Heart left ventricle (tissue), 16 donors: ENCODE data around the gene CHD2. TPM values are rescaled to one million over a fixed set of nuclear protein-coding genes. Genes with fewer than 3 reads are reported as not detected.

Experiments used
- ATAC-seq, 4 donors: fragments of 200-7000 bp; cut with Tn5 transposase; one replicate each; pipeline ENCODE4 v1.9.1; 2020 to 2022; ENCODE audit warnings: moderate library complexity in 4 of 4, mild to moderate bottlenecking in 3 of 4, moderate number of reproducible peaks in 1 of 4
- DNase-seq, 5 donors: peaks; one replicate each; pipeline ENCODE4 v3.0.0-alpha.2; 2020
- H3K27ac ChIP-seq, 12 donors: fragments of 200-600 bp; sonication (generic) in 4 of 12; one replicate each; pipeline versions ENCODE4 v1.5.0 to v1.8.0; 2016 to 2022; ENCODE audit warnings: mild to moderate bottlenecking in 2 of 12
- H3K27me3 ChIP-seq, 9 donors: fragments of 200-600 bp; sonication (generic) in 2 of 9; one replicate each; pipeline versions ENCODE4 v1.5.1 to v1.8.0; 2016 to 2022; ENCODE audit warnings: mild to moderate bottlenecking in 3 of 9
- H3K36me3 ChIP-seq, 9 donors: fragments of 200-600 bp; sonication (generic) in 2 of 9; one replicate each; pipeline versions ENCODE4 v1.5.0 to v1.8.0; 2018 to 2022; ENCODE audit warnings: mild to moderate bottlenecking in 2 of 9
- H3K4me1 ChIP-seq, 12 donors: fragments of 200-600 bp; sonication (generic) in 4 of 12; one replicate each; pipeline versions ENCODE4 v1.5.0 to v1.8.0; 2016 to 2022; ENCODE audit warnings: mild to moderate bottlenecking in 3 of 12
- H3K4me3 ChIP-seq, 12 donors: fragments of 200-600 bp; sonication (generic) in 4 of 12; one replicate each; pipeline versions ENCODE4 v1.5.0 to v1.8.0; 2017 to 2022; ENCODE audit warnings: mild to moderate bottlenecking in 9 of 12, moderate library complexity in 4 of 12
- H3K9me3 ChIP-seq, 12 donors: fragments of 200-600 bp; sonication (generic) in 4 of 12; one replicate each; pipeline versions ENCODE4 v1.5.0 to v1.8.0; 2016 to 2022; ENCODE audit warnings: mild to moderate bottlenecking in 1 of 12
- POLR2A ChIP-seq, 2 donors: fragments of 450-650 bp; IDR thresholded peaks; one replicate each; pipeline ENCODE4 v1.6.1; 2017; ENCODE audit warnings: antibody characterized with exemption in 2 of 2, mild to moderate bottlenecking in 2 of 2, moderate library complexity in 2 of 2
- WGBS, 4 donors: extraction: QIAGEN DNeasy Blood & Tissue Kit in 2 of 4; methylation state at CpG; one replicate each; pipeline versions ENCODE4 v1.1.5 to v1.1.7; 2013 to 2018; 5-methylcytosine and 5-hydroxymethylcytosine counted together
- intact Hi-C, 10 donors: fragments of 100-400 bp; cut with DNase I; formaldehyde crosslinking; loops; one replicate each; pipeline versions ENCODE4 v1.11.1 to v1.14.2; 2022
- polyA plus RNA-seq, 2 donors: library from polyadenylated mRNA; stranded (reverse); fragments of 200-250 nt; gene quantifications; one replicate each; pipeline ENCODE4 v1.2.3, GENCODE V29; 2013
- total RNA-seq, 9 donors: library from RNA; depleted of rRNA in 2 of 9; stranded (reverse); fragments of >200 nt in 2 of 9; fragmentation: NEBNext Ultra II Directional in 3 of 9; extraction: Animal tissue kit (Norgen Biotek cat#: 25700) in 3 of 9; gene quantifications; one replicate each; pipeline versions ENCODE4 v1.1.0 to v1.2.4, GENCODE V29; 2016 to 2023
- TF ChIP-seq, protein P1 (sequence below), 12 donors: fragments of 200-600 bp; sonication (generic) in 4 of 12; IDR thresholded peaks; one replicate each; pipeline versions ENCODE4 v1.5.0 to v1.8.0; 2018 to 2022; ENCODE audit warnings: antibody characterized with exemption in 12 of 12, mild to moderate bottlenecking in 5 of 12
- donor health status: ischemic (EF 13 %, LVEDD 7.1; RV severe dilation, severe dysfunction).
- donor health status: healthy with polysubstance abuse.
- donor health status: DM: no; HTN: yes; CAD: no.
- donor health status: DM: no; HTN: no; CAD: no.
- donor health status: ischemic (EF 25% LVEDD 6.9; RV normal size, moderate dysfunction).
- donor health status: ischemic (EF 25% LVEDD 5.7; RV mildly dilated, moderate dysfunction).
- donor health status: healthy.
- donor health status: DM: yes; HTN: yes; CAD: no.
- donor health status: ischemic (EF 35%, LVEDD 5.7; RV mildly dilated, moderate dysfunction).
- donor health status: nonischemic (EF 11% LVEDD 7.7; RV severe dilation, severe dysfunction).
- donor health status: DM: yes; HTN: yes; CAD: no.
- donor health status: PGD.
- donor health status: ischemic (EF 29% LVEDD 5.4; RV normal size, mild dysfunction).
- donor health status: nonischemic (EF 23%, LVEDD 6.1; RV moderate dilation, normal function).

The CHD2 gene
- total and polyA plus RNA-seq, 11 donors: 23.1 to 76.8 (median 41.6) TPM

DNA sequence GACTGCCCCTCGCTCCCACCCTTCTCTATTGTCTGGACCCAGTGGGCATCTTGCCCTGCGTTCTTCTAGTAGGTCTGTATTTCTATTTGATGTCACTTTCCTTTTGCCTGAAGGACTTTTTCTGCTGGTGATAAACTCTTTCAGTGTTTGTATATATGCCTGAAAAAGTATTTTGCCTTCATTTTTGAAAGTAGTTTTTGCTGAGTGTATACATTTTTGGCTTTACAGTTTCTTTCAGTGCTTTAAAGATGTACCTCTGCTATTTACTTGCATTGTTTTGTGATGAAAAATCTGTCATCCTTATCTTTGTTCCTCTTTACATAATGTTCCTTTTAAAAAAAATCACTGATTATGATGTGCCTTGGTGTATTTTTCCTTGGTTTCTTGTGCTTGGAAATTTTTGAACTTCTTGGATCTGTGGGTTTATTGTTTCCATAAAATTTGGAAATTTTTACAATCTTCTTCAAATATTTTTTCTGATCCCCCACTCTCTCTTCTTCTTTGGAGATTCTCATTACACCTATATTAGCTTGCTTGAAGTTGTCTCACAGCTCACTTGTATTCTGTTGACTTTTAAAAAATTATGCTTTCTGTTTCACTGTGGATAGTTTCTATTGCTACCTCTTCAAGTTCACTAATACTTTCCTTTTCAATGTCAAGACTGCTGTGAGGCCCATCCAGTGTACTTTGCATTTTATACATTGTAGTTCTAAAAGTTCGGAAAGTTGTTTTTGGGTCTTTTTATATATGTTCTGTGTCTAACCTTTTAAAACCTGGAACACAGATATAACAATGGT lies 121.0 kb downstream of the CHD2 start:
- Histone ChIP-seq H3K27me3 (no peaks in the 10 kb centered on the region), H3K4me3 (no peak overlapping the region), H3K36me3 (peaks cover 0 to 100% (median 98%) of the 10 kb centered on the region in 9 donors), H3K9me3 (no peaks in the 10 kb centered on the region), H3K27ac (peak overlapping the region in 1 of 12 donors; percentile 2), H3K4me1 (peaks cover 0 to 47% (median 4%) of the 10 kb centered on the region in 12 donors)
- intact Hi-C loops: loop anchor here in 2 of 10 donors (10.0 kb wide), 2 partner anchors 226 to 1304 kb away; no protein-coding TSS in a partner anchor
- ATAC-seq (no peak), DNase-seq (no peak)
- no peak for TF ChIP-seq POLR2A (IDR thresholded peaks at IDR 0.05)
- TF ChIP-seq, protein P1, sequence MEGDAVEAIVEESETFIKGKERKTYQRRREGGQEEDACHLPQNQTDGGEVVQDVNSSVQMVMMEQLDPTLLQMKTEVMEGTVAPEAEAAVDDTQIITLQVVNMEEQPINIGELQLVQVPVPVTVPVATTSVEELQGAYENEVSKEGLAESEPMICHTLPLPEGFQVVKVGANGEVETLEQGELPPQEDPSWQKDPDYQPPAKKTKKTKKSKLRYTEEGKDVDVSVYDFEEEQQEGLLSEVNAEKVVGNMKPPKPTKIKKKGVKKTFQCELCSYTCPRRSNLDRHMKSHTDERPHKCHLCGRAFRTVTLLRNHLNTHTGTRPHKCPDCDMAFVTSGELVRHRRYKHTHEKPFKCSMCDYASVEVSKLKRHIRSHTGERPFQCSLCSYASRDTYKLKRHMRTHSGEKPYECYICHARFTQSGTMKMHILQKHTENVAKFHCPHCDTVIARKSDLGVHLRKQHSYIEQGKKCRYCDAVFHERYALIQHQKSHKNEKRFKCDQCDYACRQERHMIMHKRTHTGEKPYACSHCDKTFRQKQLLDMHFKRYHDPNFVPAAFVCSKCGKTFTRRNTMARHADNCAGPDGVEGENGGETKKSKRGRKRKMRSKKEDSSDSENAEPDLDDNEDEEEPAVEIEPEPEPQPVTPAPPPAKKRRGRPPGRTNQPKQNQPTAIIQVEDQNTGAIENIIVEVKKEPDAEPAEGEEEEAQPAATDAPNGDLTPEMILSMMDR (IDR thresholded peaks at IDR 0.05): no peak
- WGBS, 4 donors: 95 to 100% (median 98%) methylated on average over 3 of the region's 3 CpGs

DNA sequence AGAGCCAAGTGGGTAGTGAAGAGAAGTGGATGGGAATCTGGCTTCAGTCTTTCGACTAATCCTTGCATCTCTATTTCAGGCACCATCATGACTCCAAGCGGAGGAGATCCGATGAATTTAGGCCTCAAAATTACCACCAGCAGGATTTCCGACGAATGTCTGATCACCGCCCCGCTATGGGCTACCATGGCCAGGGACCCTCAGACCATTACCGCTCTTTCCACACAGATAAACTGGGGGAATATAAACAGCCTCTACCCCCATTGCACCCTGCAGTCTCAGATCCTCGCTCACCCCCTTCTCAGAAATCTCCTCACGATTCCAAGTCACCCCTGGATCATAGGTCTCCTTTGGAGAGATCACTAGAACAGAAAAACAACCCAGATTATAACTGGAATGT lies 124.2 kb downstream of the CHD2 start:
- intact Hi-C loops: loop anchor here in 2 of 10 donors (10.0 kb wide), 2 partner anchors 229 to 1301 kb away; no protein-coding TSS in a partner anchor
- TF ChIP-seq, protein P1 (IDR thresholded peaks at IDR 0.05): no peak
- TF ChIP-seq POLR2A (IDR thresholded peaks at IDR 0.05): no peak

DNA sequence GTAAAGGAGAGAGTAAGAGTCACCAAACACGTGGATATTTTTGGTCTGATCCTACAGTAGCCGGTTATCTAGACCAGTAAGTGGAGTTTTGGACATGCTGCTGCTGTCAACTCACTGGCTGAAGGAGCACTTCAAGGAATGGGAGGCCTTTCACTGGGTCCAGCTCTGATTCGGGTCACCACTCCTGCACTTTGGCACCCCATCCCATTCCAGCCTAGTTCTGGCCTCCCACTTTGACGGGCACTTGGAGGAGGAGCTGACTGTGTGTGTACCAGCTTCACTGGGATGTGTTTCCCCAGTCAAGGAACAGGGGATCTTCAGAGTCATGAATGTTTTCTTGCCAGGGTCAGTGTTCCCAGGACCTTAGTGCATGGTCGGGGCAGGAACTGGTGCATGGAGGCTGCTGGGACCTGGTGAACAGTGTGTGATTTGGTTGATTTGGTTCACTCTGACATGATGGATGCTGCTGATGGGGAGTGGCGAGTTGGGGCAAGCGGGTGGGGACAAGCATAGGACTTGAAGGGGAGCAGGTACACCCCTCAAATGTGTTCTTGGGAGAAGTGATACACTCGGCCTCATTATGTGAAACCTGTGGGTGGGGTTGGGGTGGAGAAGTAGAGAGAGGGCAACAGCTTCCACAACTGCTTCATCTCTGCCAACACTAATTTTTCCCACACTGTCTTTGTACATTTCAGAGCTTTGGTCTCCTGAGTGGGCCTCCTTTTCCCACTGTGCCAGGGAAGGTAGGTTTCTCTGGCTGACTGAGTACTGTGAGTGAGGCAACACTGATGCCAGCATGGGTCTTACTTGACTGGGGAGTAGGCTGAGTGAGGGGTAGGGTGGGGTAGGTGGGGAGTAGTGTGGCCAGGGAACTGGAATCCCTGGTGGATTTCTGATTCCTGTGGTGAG lies 124.8 kb downstream of the CHD2 start:
- H3K27ac ChIP-seq: peak overlapping the region in 4 of 12 donors; percentile 6 to 96 (median 50)
- 71 to 82% (median 78%) methylated on average over 6 to 8 of the region's 8 CpGs for WGBS, 4 donors
- H3K4me1 ChIP-seq: peaks cover 0 to 75% (median 36%) of the 10 kb centered on the region in 12 donors
- no peak for DNase-seq
- no peaks in the 10 kb centered on the region for H3K27me3 ChIP-seq
- TF ChIP-seq, protein P1 (IDR thresholded peaks at IDR 0.05): no peak
- no peak for TF ChIP-seq POLR2A (IDR thresholded peaks at IDR 0.05)
- intact Hi-C loops: loop anchor here in 2 of 10 donors (10.0 kb wide), 2 partner anchors 230 to 1300 kb away; no protein-coding TSS in a partner anchor
- peak in 1 of 4 donors; percentile 9 for ATAC-seq
- H3K4me3 ChIP-seq: no peak overlapping the region
- peaks cover 0 to 80% (median 75%) of the 10 kb centered on the region in 9 donors for H3K36me3 ChIP-seq
- no peaks in the 10 kb centered on the region for H3K9me3 ChIP-seq

More for the DNA sequence above, 124.2 kb downstream of the CHD2 start:
- DNase-seq (no peak), ATAC-seq (no peak)
- 94 to 97% (median 97%) methylated on average over 10 of the region's 10 CpGs for WGBS, 4 donors
- Histone ChIP-seq H3K27me3 (no peaks in the 10 kb centered on the region), H3K36me3 (peaks cover 0 to 87% (median 82%) of the 10 kb centered on the region in 9 donors), H3K9me3 (no peaks in the 10 kb centered on the region), H3K4me1 (peaks cover 0 to 68% (median 29%) of the 10 kb centered on the region in 12 donors), H3K4me3 (no peak overlapping the region), H3K27ac (peak overlapping the region in 3 of 12 donors; percentile 6 to 22 (median 17))
